DOHH2 (cell line): ENCODE measurements around the gene APOA4.

Experiments
- H3F3A ChIP-seq: fragments of 200-600 bp; sonication (generic), shearing (Covaris generic); 2 replicates; pipeline ENCODE4 v1.6.0; 2016; ENCODE audit warnings: antibody characterized with exemption, mild to moderate bottlenecking; ENCODE audit not compliant: control insufficient read depth, insufficient read depth
- H3K27ac ChIP-seq: fragments of 200-600 bp; sonication (generic); 2 replicates; pipeline ENCODE4 v1.5.1; 2014; ENCODE audit warnings: low read depth, mild to moderate bottlenecking, low read length, moderate library complexity
- H3K27me3 ChIP-seq: fragments of 200-600 bp; sonication (generic); 2 replicates; pipeline ENCODE4 v1.6.1; 2014; ENCODE audit warnings: mild to moderate bottlenecking, low read length, mixed read lengths; ENCODE audit not compliant: control insufficient read depth
- H3K36me3 ChIP-seq: fragments of 200-600 bp; sonication (generic); 2 replicates; pipeline ENCODE4 v1.6.1; 2014; ENCODE audit warnings: mild to moderate bottlenecking, low read length, moderate library complexity, mixed read lengths; ENCODE audit not compliant: control insufficient read depth
- H3K4me1 ChIP-seq: fragments of 200-600 bp; sonication (generic); 2 replicates; pipeline ENCODE4 v1.6.1; 2014; ENCODE audit warnings: mild to moderate bottlenecking, low read length, mixed read lengths; ENCODE audit not compliant: control insufficient read depth
- H3K4me2 ChIP-seq: fragments of 200-600 bp; sonication (generic); 2 replicates; pipeline ENCODE4 v1.6.0; 2014; ENCODE audit warnings: mild to moderate bottlenecking, low read length, moderate library complexity
- H3K4me3 ChIP-seq: fragments of 200-600 bp; sonication (generic); 2 replicates; pipeline ENCODE4 v1.5.1; 2014; ENCODE audit warnings: mild to moderate bottlenecking, low read length, mixed read lengths
- H3K79me2 ChIP-seq: fragments of 200-600 bp; sonication (generic); 2 replicates; pipeline ENCODE4 v1.6.1; 2014; ENCODE audit warnings: mild to moderate bottlenecking, low read length, mixed read lengths; ENCODE audit not compliant: control insufficient read depth
- H3K9me2 ChIP-seq: fragments of 200-600 bp; sonication (generic); replicated peaks from 2 replicates; pipeline ENCODE4 v1.6.1; 2014; ENCODE audit warnings: mild to moderate bottlenecking, low read length, mixed read lengths; ENCODE audit not compliant: control insufficient read depth
- H3K9me3 ChIP-seq: fragments of 200-600 bp; sonication (generic); 2 replicates; pipeline ENCODE4 v1.6.1; 2014; ENCODE audit warnings: antibody characterized with exemption, low read length, mixed read lengths; ENCODE audit not compliant: control insufficient read depth, insufficient read depth
- H4K20me1 ChIP-seq: fragments of 200-600 bp; sonication (generic); 2 replicates; pipeline ENCODE4 v1.6.0; 2014; ENCODE audit warnings: low read depth, mild to moderate bottlenecking, antibody characterized with exemption, low read length, moderate library complexity; ENCODE audit not compliant: control insufficient read depth, insufficient read depth
- CTCF ChIP-seq: fragments of 200-600 bp; sonication (generic); IDR thresholded peaks from one replicate; pipeline ENCODE4 v1.5.1; 2014; ENCODE audit warnings: antibody characterized with exemption, mild to moderate bottlenecking, low read depth, low read length; ENCODE audit not compliant: poor library complexity, severe bottlenecking
- EZH2phosphoT487 ChIP-seq: fragments of 200-600 bp; sonication (generic); IDR thresholded peaks from 2 replicates; pipeline ENCODE4 v1.6.1; 2017; ENCODE audit warnings: borderline replicate concordance, mild to moderate bottlenecking, antibody characterized with exemption, low read length, moderate library complexity, mixed read lengths

The APOA4 gene

GRCh38 chr11:116833816-116834534 lies 10.9 kb upstream of the APOA4 start:
- Histone ChIP-seq H3K27me3 (no peaks in the 10 kb centered on the region), H3K4me2 (no peak overlapping the region), H3K27ac (no peak overlapping the region), H3F3A (no peaks in the 10 kb centered on the region), H3K9me3 (no peaks in the 10 kb centered on the region), H3K4me3 (no peak overlapping the region), H3K4me1 (peaks cover 13% of the 10 kb centered on the region), H4K20me1 (no peaks in the 10 kb centered on the region), H3K79me2 (no peaks in the 10 kb centered on the region), H3K36me3 (no peaks in the 10 kb centered on the region), H3K9me2 (no peaks in the 10 kb centered on the region)
- TF ChIP-seq EZH2phosphoT487: no peak
- TF ChIP-seq CTCF: no peak

- H3K4me2 ChIP-seq: no peak overlapping the region
- H3K4me1 ChIP-seq: peaks cover 13% of the 10 kb centered on the region
- H3K9me2 ChIP-seq: no peaks in the 10 kb centered on the region
- no peaks in the 10 kb centered on the region for H3F3A ChIP-seq
- H3K9me3 ChIP-seq: no peaks in the 10 kb centered on the region
- TF ChIP-seq CTCF (no peak), EZH2phosphoT487 (no peak)
- no peaks in the 10 kb centered on the region for H3K79me2 ChIP-seq
- H3K4me3 ChIP-seq: no peak overlapping the region
- H3K36me3 ChIP-seq: no peaks in the 10 kb centered on the region
- no peaks in the 10 kb centered on the region for H4K20me1 ChIP-seq
- H3K27ac ChIP-seq: no peak overlapping the region
- no peaks in the 10 kb centered on the region for H3K27me3 ChIP-seq
Measured at GRCh38 chr11:116833491-116833815, 10.3 kb upstream of the APOA4 start.

GRCh38 chr11:116832350-116833290 lies 9.5 kb upstream of the APOA4 start:
- Histone ChIP-seq H3K4me2 (no peak overlapping the region), H3K27ac (no peak overlapping the region), H3K4me3 (no peak overlapping the region), H3K4me1 (peaks cover 13% of the 10 kb centered on the region), H3F3A (no peaks in the 10 kb centered on the region), H3K9me2 (no peaks in the 10 kb centered on the region), H3K36me3 (no peaks in the 10 kb centered on the region), H3K9me3 (no peaks in the 10 kb centered on the region), H4K20me1 (no peaks in the 10 kb centered on the region), H3K79me2 (no peaks in the 10 kb centered on the region), H3K27me3 (no peaks in the 10 kb centered on the region)
- TF ChIP-seq CTCF (peak; percentile 22), EZH2phosphoT487 (no peak)
